BJ (cell line): ENCODE data around the gene MLN. TPM values are rescaled to one million over a fixed set of nuclear protein-coding genes. Genes with fewer than 3 reads are reported as not detected.

Experiments
- CTCF ChIA-PET: fragments of 350-600 bp; formaldehyde crosslinking; extraction: SDS; loops from one replicate; lab custom pipeline; 2021; ENCODE audit warnings: antibody characterized with exemption, inconsistent platforms; lab: Yijun Ruan, JAX
- POLR2A ChIA-PET: fragments of 300-600 bp; sonication (Branson Sonifier 250); formaldehyde crosslinking; extraction: SDS; loops from one replicate; lab custom pipeline; 2021; ENCODE audit warnings: antibody characterized with exemption; lab: Charles Lee
- DNase-seq: peaks from one replicate; pipeline ENCODE4 v3.0.0-alpha.2; 2011; ENCODE audit warnings: low read depth
- H3K27me3 ChIP-seq: 2 replicates; pipeline ENCODE4 v1.6.0; 2011; ENCODE audit warnings: low read length; ENCODE audit not compliant: control insufficient read depth, insufficient read depth
- H3K36me3 ChIP-seq: 2 replicates; pipeline ENCODE4 v1.5.1; 2011; ENCODE audit warnings: low read length; ENCODE audit not compliant: control insufficient read depth, insufficient read depth
- H3K4me3 ChIP-seq: 2 replicates; pipeline ENCODE4 v1.5.1; 2011; ENCODE audit warnings: low read depth, mild to moderate bottlenecking, control low read depth, low read length
- CTCF ChIP-seq: IDR thresholded peaks from 2 replicates; pipeline ENCODE4 v1.5.1; 2011; ENCODE audit warnings: low read depth, mild to moderate bottlenecking, control low read depth, inconsistent platforms, low read length, moderate library complexity; ENCODE audit not compliant: insufficient read depth
- polyA plus RNA-seq: library from polyadenylated mRNA; depleted of rRNA; stranded (reverse); fragments of >200 nt; gene quantifications from 2 replicates; pipeline ENCODE4 v1.2.3, GENCODE V29; 2011

MLN gene
- polyA plus RNA-seq, 1 experiment: not detected

GRCh38 chr6:33786736-33787135 is 17.1 kb downstream of the MLN start:
- H3K36me3 ChIP-seq: peaks cover 19% of the 10 kb centered on the region
- TF ChIP-seq CTCF: no peak
- DNase-seq: no peak
- ChIA-PET POLR2A (no interaction called here), CTCF (interaction anchor here (1.0 to 5.6 kb wide), 3 partner anchors 7 to 41 kb away, joined by 4 to 36 read pairs (median 6); partner anchors contain the start of gene IP6K3)
- no peak overlapping the region for H3K4me3 ChIP-seq
- no peaks in the 10 kb centered on the region for H3K27me3 ChIP-seq

DNA sequence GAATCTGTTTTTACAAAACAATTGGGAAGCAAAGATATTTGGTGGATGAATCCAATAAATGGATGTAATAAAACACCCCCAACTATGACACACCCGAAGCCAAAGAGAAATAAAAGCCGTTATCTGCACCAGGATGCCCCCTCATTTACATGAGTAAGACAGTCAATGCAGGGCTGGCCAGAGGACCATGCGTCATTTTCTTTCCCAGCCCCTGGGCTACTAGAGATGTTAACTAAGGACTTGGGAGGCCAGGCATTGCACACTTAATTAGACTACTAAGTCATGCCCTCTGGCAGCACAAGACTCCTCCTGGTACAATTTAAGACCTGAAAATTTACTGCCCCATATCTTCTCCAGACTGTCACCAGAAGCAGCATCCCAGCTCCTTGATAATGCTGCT is 18.0 kb downstream of the MLN start:
- TF ChIP-seq CTCF: no peak
- POLR2A ChIA-PET: no interaction called here
- H3K36me3 ChIP-seq: peaks cover 19% of the 10 kb centered on the region

DNA sequence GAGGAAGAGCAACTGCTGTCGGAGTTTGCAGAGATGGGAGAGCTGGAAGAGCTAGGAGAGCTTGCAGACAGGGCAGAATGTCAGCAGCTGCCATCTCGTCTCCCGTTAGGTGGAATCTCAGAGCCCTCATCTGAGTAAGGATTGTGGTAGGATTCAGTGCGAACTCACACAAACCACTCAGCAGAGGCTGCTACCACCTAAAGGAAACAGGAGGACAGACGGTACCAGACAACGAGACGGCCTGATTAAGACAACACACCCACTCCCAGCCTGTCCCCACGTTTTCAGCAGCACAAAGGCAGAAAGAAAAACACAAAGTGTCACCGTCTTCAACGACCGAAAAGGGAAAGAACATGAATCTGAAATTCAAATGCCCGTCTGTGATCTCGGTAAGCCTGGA is 19.0 kb downstream of the MLN start:
- H3K36me3 ChIP-seq: peaks cover 28% of the 10 kb centered on the region
- no peak for DNase-seq
- no peak for TF ChIP-seq CTCF
- no peaks in the 10 kb centered on the region for H3K27me3 ChIP-seq
- POLR2A ChIA-PET: interaction anchor here (0.7 kb wide), 1 partner anchor 867 kb away, joined by 3 read pairs; no protein-coding TSS in a partner anchor
- CTCF ChIA-PET: interaction anchor here (0.6 to 5.6 kb wide), 4 partner anchors 13 to 243 kb away, joined by 3 to 36 read pairs (median 3); partner anchors contain the start of gene UQCC2
- H3K4me3 ChIP-seq: no peak overlapping the region

More for the DNA sequence above, 18.0 kb downstream of the MLN start:
- Histone ChIP-seq H3K4me3 (no peak overlapping the region), H3K27me3 (no peaks in the 10 kb centered on the region)
- peak; percentile 83 for DNase-seq
- CTCF ChIA-PET: interaction anchor here (1.2 to 5.6 kb wide), 4 partner anchors 14 to 74 kb away, joined by 3 to 36 read pairs (median 4); partner anchors contain the start of genes IP6K3 and UQCC2

DNA sequence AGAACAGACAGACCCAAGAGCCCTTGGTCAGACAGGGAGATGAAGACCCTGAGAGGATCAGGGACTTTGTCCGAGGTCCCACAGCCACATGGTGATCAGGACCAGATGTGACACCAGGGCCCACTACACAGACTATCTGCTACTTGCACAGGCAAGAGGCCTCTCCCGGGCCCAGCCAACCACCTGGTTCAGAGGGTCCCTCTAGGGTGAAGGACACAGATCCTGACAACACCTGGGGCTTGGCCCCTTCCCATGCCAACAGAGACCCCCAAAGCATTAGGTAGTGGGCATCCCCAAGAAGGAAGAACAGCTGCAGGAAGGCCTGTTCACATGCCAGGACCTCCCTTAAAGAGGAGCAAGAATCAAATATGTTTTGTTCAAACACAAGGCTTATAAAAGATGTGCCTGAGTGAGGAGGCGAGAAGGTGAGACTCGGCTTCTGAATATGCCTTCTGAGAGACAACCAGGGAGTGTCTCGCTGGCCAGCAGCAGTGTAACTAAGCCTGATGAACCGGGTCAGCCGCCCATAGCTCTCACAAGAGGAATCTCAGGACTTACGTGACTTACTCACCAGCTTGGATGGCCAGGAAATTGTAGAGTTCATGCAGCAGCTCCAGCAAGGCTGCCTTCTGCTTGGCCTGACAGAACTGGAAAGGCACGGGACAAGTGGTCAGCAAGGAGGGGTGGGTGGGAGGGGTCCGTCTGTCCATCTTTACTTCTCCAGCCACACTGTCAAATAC is 19.9 kb downstream of the MLN start:
- TF ChIP-seq CTCF: no peak
- no peak for DNase-seq
- Histone ChIP-seq H3K4me3 (no peak overlapping the region), H3K27me3 (no peaks in the 10 kb centered on the region), H3K36me3 (peaks cover 35% of the 10 kb centered on the region)
- ChIA-PET POLR2A (no interaction called here), CTCF (interaction anchor here (0.6 to 5.6 kb wide), 2 partner anchors 12 to 243 kb away, joined by 3 to 36 read pairs; no protein-coding TSS in a partner anchor)

DNA sequence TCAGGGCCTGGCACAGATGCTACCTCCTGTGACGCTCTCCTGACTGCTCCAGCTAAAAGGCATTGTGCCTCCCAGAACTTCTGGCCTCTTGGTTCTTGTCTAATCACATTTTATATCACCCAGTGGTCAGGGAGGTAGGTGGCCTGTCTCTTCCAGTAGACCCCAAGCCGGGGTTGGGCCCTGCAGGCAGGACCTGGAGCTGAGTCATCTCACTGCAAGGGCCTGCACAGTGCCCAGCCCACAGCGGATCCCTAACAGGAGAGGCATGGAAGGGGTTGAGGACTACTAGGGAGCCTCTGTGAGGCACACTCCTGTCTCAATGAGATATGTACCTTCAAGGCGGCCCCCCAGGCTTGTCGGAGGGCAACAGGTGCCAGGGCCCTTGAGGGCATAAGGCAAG is 21.2 kb downstream of the MLN start:
- DNase-seq: no peak
- peaks cover 45% of the 10 kb centered on the region for H3K36me3 ChIP-seq
- ChIA-PET POLR2A (no interaction called here), CTCF (interaction anchor here (1.0 to 4.0 kb wide), 3 partner anchors 12 to 245 kb away, joined by 3 to 34 read pairs (median 4); no protein-coding TSS in a partner anchor)
- no peak for TF ChIP-seq CTCF
- H3K27me3 ChIP-seq: no peaks in the 10 kb centered on the region
- H3K4me3 ChIP-seq: no peak overlapping the region
